HG03097 (cell line): Measurements from ENCODE around the gene LRRC17.

Source experiments
- ATAC-seq: cut with Tn5 transposase; IDR thresholded peaks from one replicate; pipeline ENCODE4 v1.9.1; 2021; ENCODE audit not compliant: unreplicated experiment, low FRiP score

Gene LRRC17

GRCh38 chr7:102983602-102984001 lies 70.8 kb downstream of the LRRC17 start:
- no peak for ATAC-seq

DNA sequence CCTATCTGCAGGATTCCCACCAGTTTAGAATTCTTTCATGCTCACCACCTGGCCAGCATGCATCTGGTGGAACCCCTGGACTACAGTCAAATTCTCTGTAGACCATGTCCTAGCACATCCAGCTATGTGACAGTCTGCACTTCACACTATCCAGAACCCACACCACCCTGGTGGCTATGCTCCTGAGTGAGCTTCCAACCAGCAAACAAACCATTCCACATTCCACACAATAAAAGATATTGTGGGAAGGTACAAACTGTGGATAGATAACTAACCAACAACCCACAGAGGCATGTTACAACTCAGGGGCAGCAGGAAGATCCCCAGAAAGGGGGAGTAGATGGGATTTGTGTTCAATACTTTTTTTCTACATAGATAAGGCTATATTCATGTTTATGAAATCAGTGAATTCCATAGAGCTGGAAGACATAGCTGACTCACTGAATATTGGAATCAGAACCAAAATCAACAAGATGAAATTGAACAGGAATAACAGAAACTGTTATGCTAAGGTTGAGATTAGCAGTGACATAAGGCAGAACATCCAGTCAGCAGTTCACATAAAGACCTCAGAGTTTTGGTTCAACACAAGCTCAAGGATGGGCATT lies 72.5 kb downstream of the LRRC17 start:
- no peak for ATAC-seq

- ATAC-seq: no peak
Measured at GRCh38 chr7:102988088-102988487, 75.3 kb downstream of the LRRC17 start.

GRCh38 chr7:102988631-102989560 lies 76.1 kb downstream of the LRRC17 start:
- ATAC-seq: no peak

DNA sequence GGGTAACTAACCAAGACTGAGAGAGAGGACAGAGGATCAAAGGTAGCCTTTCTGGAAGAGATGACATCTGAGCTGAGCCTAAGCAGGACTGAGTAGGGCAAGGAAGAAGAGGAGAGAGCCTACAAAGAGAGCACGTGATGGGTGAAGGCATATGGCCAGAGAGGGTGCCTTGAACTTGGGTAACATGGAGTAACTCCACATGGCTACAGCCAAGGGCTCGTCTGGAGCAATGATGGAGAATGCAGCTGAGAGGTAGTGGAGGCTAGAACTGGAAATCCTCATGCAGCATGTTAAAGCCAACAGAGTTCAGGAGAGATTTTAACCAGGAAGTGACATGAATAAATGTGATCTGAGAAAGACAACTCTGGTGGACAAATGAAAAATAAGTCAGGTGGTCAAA lies 77.8 kb downstream of the LRRC17 start:
- ATAC-seq: no peak

GRCh38 chr7:102991077-102991539 lies 78.3 kb downstream of the LRRC17 start:
- no peak for ATAC-seq

DNA sequence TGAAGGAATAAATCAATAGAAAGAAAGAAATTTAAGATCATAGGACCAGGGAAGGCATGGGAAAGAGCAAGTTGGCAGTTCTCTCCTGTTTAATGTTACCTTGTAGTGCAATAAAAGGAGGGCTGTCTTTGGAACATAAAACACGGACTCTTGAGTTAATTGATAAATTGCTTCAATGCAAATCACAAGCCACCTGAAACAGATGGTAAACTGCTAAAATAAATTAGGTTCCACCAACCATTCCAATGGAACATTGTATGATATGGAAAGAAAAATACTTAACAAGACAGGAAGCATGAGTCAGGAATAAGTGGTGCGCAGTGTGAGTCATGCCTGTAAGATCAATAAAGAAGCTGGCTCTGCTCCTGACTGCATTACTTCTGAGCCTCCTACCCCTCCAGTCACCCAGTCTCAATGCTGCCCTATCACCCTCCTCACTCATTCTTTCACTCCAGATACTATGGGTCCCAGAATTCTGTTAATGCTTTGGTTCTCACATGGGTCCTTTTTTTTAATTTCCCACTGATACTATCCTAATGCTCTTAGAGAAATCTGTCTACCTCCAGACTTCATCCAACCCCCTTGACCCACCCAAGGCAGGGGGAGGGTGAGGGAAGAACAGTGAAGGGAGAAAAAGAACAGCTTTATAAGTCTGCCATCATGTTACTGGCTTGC lies 78.9 kb downstream of the LRRC17 start:
- ATAC-seq: no peak

DNA sequence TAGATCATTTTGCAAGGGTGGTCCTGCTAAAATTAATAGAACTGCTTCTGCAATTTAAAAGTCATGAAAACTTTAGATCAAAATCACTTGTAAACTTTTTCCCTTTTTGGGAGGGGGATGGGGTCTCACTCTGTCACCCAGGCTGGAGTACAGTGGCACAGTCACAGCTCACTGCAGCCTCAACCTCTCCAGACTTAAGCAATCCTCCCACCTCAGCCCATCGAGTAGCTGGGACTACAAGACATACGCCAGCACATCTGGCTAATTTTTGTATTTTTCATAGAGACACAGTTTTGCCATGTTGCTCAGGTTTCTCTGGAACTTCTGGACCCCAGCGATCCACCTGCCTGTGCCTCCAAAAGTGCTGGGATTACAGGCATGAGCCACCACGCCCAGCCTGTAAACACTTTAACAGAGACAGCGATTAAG lies 79.7 kb downstream of the LRRC17 start:
- ATAC-seq: no peak

GRCh38 chr7:102992938-102993717 lies 80.3 kb downstream of the LRRC17 start:
- no peak for ATAC-seq

- no peak for ATAC-seq
Measured at GRCh38 chr7:102993718-102994029, 80.9 kb downstream of the LRRC17 start.

DNA sequence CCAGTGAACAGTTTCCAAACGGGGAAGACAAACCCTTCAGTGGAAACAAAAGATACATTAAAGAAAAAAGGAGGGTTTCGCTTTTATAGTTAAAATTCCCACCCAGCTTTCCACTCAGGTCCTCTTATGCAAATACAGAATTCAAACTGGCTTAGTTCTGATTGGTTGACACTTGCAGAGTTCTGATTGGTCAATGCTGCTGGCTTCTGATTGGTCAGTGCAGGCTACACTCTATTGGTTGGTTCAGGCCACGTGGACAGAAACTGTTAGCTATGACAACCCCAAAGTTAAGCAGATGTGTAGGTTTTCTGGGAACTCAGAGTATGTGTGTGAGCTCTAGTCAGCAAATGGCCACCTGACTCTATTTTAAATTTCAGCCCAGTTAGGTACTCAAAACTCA lies 81.8 kb downstream of the LRRC17 start:
- no peak for ATAC-seq
